ENCODE results near the gene HOXA3. TPM values are rescaled to one million over a fixed set of nuclear protein-coding genes. Genes with fewer than 3 reads are reported as not detected.

The HOXA3 gene
- polyA plus RNA-seq, 2 of the 4 experiments (the other 2 are of a cell fraction) = 3.3 to 8.7 TPM

DNA sequence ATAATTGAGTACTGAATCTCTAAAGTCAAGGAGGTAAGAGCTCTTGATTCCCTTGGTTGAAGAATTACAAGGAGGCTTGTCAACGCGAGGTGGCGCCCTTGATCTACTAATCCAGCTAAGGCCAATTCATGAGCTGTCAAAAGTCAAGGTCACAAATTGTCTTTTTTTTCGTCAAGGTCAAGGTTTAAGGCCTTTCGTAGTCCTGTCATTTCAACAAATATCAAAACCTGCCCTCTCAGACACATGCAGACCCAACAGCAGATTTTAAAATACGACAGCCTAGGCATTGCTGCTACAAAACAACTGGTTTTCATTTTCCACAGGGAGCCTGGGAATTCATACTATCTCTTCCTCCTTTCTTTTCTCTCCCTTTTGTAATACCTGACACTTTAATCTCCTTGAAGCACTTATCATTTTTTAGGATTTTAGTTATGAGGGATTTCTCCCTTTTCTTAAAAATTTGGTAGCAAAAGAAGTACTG is 43.9 kb upstream of the HOXA3 start (continued):
- TF ChIP-seq, protein P1, sequence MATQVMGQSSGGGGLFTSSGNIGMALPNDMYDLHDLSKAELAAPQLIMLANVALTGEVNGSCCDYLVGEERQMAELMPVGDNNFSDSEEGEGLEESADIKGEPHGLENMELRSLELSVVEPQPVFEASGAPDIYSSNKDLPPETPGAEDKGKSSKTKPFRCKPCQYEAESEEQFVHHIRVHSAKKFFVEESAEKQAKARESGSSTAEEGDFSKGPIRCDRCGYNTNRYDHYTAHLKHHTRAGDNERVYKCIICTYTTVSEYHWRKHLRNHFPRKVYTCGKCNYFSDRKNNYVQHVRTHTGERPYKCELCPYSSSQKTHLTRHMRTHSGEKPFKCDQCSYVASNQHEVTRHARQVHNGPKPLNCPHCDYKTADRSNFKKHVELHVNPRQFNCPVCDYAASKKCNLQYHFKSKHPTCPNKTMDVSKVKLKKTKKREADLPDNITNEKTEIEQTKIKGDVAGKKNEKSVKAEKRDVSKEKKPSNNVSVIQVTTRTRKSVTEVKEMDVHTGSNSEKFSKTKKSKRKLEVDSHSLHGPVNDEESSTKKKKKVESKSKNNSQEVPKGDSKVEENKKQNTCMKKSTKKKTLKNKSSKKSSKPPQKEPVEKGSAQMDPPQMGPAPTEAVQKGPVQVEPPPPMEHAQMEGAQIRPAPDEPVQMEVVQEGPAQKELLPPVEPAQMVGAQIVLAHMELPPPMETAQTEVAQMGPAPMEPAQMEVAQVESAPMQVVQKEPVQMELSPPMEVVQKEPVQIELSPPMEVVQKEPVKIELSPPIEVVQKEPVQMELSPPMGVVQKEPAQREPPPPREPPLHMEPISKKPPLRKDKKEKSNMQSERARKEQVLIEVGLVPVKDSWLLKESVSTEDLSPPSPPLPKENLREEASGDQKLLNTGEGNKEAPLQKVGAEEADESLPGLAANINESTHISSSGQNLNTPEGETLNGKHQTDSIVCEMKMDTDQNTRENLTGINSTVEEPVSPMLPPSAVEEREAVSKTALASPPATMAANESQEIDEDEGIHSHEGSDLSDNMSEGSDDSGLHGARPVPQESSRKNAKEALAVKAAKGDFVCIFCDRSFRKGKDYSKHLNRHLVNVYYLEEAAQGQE (IDR thresholded peaks at IDR 0.05) = no peak
- no peak for TF ChIP-seq CHD4 (IDR thresholded peaks at IDR 0.05; ENCODE audit: borderline replicate concordance)

DNA sequence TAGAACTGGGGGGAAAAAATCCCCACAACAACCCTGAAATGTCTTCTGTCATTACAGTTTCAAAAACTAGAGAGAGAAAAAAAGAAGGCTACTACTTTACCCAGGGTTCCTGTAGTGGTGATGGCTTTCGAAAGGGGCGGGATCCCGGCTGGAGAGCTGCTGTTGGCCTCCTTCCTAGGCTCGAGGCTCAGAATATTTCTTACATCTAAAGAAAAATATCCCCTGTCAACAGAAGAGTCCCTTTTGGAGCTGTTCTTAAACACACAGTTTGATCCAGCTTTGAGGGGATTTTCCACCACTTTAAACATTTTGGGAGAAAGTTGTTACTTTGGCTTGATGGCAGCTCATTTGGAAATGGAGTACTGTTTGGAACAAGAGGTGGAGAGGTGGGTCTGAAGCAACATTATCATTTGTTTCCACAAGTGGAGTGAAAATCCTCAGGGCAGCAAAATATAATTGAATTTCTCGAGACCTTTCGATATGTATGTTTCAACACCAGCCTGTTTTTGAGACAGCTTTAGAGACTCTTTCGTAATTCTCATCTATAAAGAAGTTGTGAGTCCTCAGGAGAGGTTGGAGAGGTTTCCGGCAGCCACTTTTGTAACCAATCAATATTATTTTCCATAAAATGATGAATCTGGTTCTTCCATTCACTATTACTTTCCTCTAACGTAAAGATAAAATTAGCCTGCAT is 42.5 kb upstream of the HOXA3 start:
- Histone ChIP-seq H3K4me2 (no peak overlapping the region), H3K27ac (no peak overlapping the region), H3K4me3 (no peak overlapping the region), H3K9me3 (no peaks in the 10 kb centered on the region), H3K4me1 (peaks cover 9% of the 10 kb centered on the region; the same call in 1 of the 3 replicates)
- WGBS (ENCODE audit: missing lambda C conversion rate) = 84% methylated on average over 9 of the region's 9 CpGs
- DNase-seq (ENCODE audit: low read depth in 1 of 2, low spot score in 1 of 2) = no peak
- no peak for FAIRE-seq
- TF ChIP-seq SREBF2 (IDR thresholded peaks at IDR 0.05) = no peak
- TF ChIP-seq EHMT2 (IDR thresholded peaks at IDR 0.05; ENCODE audit: low read depth) = no peak
- TF ChIP-seq HEYL (CRISPR knock-in tag; IDR thresholded peaks at IDR 0.05) = no peak
- TF ChIP-seq RARB (CRISPR knock-in tag; IDR thresholded peaks at IDR 0.05) = no peak
- no peak for TF ChIP-seq CBX2 (IDR thresholded peaks at IDR 0.05; ENCODE audit: borderline replicate concordance, low read depth)
- TF ChIP-seq, protein P2, sequence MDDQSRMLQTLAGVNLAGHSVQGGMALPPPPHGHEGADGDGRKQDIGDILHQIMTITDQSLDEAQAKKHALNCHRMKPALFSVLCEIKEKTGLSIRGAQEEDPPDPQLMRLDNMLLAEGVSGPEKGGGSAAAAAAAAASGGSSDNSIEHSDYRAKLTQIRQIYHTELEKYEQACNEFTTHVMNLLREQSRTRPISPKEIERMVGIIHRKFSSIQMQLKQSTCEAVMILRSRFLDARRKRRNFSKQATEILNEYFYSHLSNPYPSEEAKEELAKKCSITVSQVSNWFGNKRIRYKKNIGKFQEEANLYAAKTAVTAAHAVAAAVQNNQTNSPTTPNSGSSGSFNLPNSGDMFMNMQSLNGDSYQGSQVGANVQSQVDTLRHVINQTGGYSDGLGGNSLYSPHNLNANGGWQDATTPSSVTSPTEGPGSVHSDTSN (IDR thresholded peaks at IDR 0.05) = no peak
- TF ChIP-seq, protein P3, sequence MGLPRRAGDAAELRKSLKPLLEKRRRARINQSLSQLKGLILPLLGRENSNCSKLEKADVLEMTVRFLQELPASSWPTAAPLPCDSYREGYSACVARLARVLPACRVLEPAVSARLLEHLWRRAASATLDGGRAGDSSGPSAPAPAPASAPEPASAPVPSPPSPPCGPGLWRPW (IDR thresholded peaks at IDR 0.05) = no peak
- no peak for TF ChIP-seq RAD21 (conservative IDR thresholded peaks at IDR 0.05 in 1 of 2, IDR thresholded peaks at IDR 0.05 in 1 of 2)
- TF ChIP-seq EP300 (IDR thresholded peaks at IDR 0.05) = no peak
- no peak for TF ChIP-seq MAZ (IDR thresholded peaks at IDR 0.05; ENCODE audit: borderline replicate concordance, low read depth, low read length)
- no peak for TF ChIP-seq BHLHE40 (IDR thresholded peaks at IDR 0.05; ENCODE audit: low read depth, low read length)
- TF ChIP-seq, protein P4, sequence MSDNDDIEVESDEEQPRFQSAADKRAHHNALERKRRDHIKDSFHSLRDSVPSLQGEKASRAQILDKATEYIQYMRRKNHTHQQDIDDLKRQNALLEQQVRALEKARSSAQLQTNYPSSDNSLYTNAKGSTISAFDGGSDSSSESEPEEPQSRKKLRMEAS (IDR thresholded peaks at IDR 0.05) = no peak
- TF ChIP-seq TFCP2L1 (CRISPR knock-in tag; IDR thresholded peaks at IDR 0.05) = no peak
- TF ChIP-seq, protein P1 (IDR thresholded peaks at IDR 0.05) = no peak
- no peak for TF ChIP-seq CHD4 (IDR thresholded peaks at IDR 0.05; ENCODE audit: borderline replicate concordance)
- TF ChIP-seq KDM1A (IDR thresholded peaks at IDR 0.05; ENCODE audit: low read depth) = no peak
- no peak for TF ChIP-seq CEBPB (IDR thresholded peaks at IDR 0.05)
- no peak for TF ChIP-seq ZC3H11A (IDR thresholded peaks at IDR 0.05)
- ChIA-PET CTCF (interaction anchor here (1.2 to 4.8 kb wide), 18 partner anchors 13 to 901 kb away, joined by 3 to 58 read pairs (median 6); partner anchors contain the start of gene TAX1BP1), POLR2A (no interaction called here)
- ATAC-seq = no peak
